Esophagus muscularis mucosa (tissue), 4 donors: ENCODE data around the gene HCRT. TPM values are rescaled to one million over a fixed set of nuclear protein-coding genes. Genes with fewer than 3 reads are reported as not detected.

Experiments used
- DNase-seq: peaks from one replicate; pipeline ENCODE4 v3.0.0-alpha.2; 2017; ENCODE audit errors: extremely low spot score
- H3K27ac ChIP-seq, 4 donors: fragments of 200-600 bp; sonication (generic); replicated peaks in 1 of 4; 1 replicate in 3 of 4; 2 replicates in 1 of 4; pipeline ENCODE4 v1.5.1; 2016 to 2019; ENCODE audit warnings: mild to moderate bottlenecking in 1 of 4
- H3K27me3 ChIP-seq, 4 donors: fragments of 200-600 bp; sonication (generic); one replicate each; pipeline versions ENCODE4 v1.5.1 to v1.6.0; 2016 to 2019
- H3K36me3 ChIP-seq, 4 donors: fragments of 200-600 bp; sonication (generic); one replicate each; pipeline ENCODE4 v1.5.1; 2016 to 2019
- H3K4me1 ChIP-seq, 4 donors: fragments of 200-600 bp; sonication (generic); one replicate each; pipeline ENCODE4 v1.5.1; 2016 to 2019
- H3K4me3 ChIP-seq, 4 donors: fragments of 200-600 bp; sonication (generic); 1 replicate in 2 of 4; 2 replicates in 2 of 4; pipeline ENCODE4 v1.5.1; 2016 to 2019; ENCODE audit warnings: mild to moderate bottlenecking in 4 of 4, moderate library complexity in 1 of 4
- H3K9me3 ChIP-seq, 4 donors: fragments of 200-600 bp; sonication (generic); 1 replicate in 3 of 4; 2 replicates in 1 of 4; pipeline ENCODE4 v1.5.1; 2016 to 2019
- EP300 ChIP-seq: sonication (generic); formaldehyde crosslinking; IDR thresholded peaks from one replicate; pipeline ENCODE4 v1.6.1; 2017; ENCODE audit warnings: antibody characterized with exemption
- POLR2A ChIP-seq: fragments of 450-650 bp; IDR thresholded peaks from one replicate; pipeline ENCODE4 v1.6.1; 2017; ENCODE audit warnings: antibody characterized with exemption, moderate library complexity, mild to moderate bottlenecking, low read depth
- POLR2AphosphoS5 ChIP-seq, 2 donors: sonication (generic); formaldehyde crosslinking; IDR thresholded peaks; one replicate each; pipeline ENCODE4 v1.6.1; 2017; ENCODE audit warnings: antibody characterized with exemption in 2 of 2
- WGBS: methylation state at CpG from one replicate; pipeline ENCODE4 v1.1.5; 2018; 5-methylcytosine and 5-hydroxymethylcytosine counted together
- intact Hi-C: fragments of 100-400 bp; cut with DNase I; formaldehyde crosslinking; loops from one replicate; pipeline ENCODE4 v1.15.1; 2023
- total RNA-seq, 4 donors: library from RNA; depleted of rRNA; stranded (reverse); fragments of >200 nt; gene quantifications; one replicate each; pipeline versions ENCODE4 v1.1.0 to v1.2.1, GENCODE V29; 2016
- TF ChIP-seq, protein P1 (sequence below), 3 experiments: fragments of 200-600 bp in 2 of 3; fragments of 450-650 bp in 1 of 3; sonication (generic) in 2 of 3; IDR thresholded peaks; one replicate each; pipeline ENCODE4 v1.5.1; 2017 to 2019; ENCODE audit warnings: antibody characterized with exemption in 3 of 3, mild to moderate bottlenecking in 2 of 3, moderate library complexity in 1 of 3

HCRT gene, protein sequence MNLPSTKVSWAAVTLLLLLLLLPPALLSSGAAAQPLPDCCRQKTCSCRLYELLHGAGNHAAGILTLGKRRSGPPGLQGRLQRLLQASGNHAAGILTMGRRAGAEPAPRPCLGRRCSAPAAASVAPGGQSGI
- total RNA-seq: not detected

DNA sequence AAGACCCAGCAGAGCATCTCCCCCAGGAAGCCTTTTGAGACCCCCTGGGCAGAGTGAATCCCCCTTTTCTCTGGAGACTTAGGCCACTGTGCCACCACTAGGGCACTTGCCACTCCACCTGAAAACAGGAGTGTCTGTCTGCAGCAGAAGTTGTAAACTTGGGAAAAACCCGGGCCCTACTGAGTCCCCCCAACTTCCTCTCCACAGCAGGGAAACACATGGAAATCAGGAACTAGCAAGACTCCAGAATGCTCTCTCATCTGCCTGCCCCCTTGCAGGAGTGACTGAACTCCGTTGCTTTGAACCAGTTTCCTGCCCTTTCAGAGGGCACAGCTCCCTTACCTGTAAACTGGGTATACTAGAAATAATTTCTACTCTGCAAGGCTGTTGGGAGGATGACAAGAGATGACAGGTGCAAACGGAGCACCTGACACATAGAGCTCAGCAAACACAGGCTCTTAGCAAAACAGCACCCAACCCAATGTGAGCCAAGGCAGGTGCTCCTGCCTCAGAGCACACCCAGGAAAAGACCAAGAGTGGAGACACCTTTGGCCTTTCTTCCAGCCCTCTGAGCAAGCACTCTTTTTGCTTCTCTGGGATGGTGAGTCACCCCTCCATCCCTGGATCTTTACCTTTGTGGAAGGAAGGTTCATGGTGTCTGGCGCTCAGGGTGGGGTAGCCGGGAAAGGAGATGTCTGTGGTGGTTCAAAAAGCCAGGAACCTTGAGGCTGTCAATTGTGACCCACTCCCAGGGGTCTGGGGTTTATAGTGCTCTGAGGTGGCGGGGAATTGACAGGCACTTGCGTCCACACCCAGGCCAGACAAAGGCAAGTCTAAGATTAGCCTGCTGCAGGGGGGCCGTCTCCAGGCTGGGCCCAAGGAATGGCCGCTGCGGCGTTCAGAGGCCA lies at the start of gene HCRT:
Gene HCRT, minus strand, starts transcription at position 740 of the 908 bp plus-strand sequence. Its CDS starts 87 bp downstream, at position 653.
- intact Hi-C loops: no loop called here
- H3K4me1 ChIP-seq: peaks cover 31 to 41% (median 36%) of the 10 kb centered on the region in 4 donors
- WGBS: 76% methylated on average over 5 of the region's 11 CpGs
- H3K4me3 ChIP-seq: peak within 1 kb of the TSS; percentile 59 to 67 (median 60)
- peak within 1 kb of the TSS; percentile 63 to 77 (median 71) for H3K27ac ChIP-seq
- H3K27me3 ChIP-seq: peaks cover 0 to 27% (median 17%) of the 10 kb centered on the region in 4 donors
- peaks cover 0 to 5% (median 0%) of the 10 kb centered on the region in 4 donors for H3K36me3 ChIP-seq
- no peaks in the 10 kb centered on the region for H3K9me3 ChIP-seq
- TF ChIP-seq, protein P1, sequence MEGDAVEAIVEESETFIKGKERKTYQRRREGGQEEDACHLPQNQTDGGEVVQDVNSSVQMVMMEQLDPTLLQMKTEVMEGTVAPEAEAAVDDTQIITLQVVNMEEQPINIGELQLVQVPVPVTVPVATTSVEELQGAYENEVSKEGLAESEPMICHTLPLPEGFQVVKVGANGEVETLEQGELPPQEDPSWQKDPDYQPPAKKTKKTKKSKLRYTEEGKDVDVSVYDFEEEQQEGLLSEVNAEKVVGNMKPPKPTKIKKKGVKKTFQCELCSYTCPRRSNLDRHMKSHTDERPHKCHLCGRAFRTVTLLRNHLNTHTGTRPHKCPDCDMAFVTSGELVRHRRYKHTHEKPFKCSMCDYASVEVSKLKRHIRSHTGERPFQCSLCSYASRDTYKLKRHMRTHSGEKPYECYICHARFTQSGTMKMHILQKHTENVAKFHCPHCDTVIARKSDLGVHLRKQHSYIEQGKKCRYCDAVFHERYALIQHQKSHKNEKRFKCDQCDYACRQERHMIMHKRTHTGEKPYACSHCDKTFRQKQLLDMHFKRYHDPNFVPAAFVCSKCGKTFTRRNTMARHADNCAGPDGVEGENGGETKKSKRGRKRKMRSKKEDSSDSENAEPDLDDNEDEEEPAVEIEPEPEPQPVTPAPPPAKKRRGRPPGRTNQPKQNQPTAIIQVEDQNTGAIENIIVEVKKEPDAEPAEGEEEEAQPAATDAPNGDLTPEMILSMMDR (IDR thresholded peaks at IDR 0.05): no peak
- TF ChIP-seq EP300 (no peak), POLR2AphosphoS5 (IDR thresholded peaks at IDR 0.05) (no peak), POLR2A (no peak)
- DNase-seq: no peak

DNA sequence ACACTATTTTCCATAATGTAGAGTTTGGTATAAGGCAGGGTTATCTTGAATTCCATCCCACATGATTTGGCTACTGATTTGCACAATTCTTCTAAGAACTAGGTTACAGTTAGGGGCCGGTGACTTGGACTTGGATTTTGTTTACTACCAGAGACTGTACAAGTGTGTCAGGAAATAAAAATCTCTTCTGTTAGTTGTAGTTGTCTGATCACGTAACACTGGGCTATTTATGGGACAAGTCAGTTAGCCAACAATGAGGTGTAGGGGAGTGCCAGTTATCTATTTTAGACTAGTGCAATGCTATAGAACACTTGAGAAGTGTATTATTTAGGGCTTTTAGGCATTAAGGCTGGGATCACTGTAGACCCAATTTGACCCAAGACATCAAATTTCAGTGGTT lies 48.7 kb upstream of the HCRT start:
- Histone ChIP-seq H3K4me1 (peaks cover 15 to 23% (median 19%) of the 10 kb centered on the region in 4 donors), H3K4me3 (no peak overlapping the region), H3K36me3 (peaks cover 0 to 5% (median 3%) of the 10 kb centered on the region in 4 donors), H3K27ac (no peak overlapping the region), H3K9me3 (no peaks in the 10 kb centered on the region), H3K27me3 (no peaks in the 10 kb centered on the region)
- TF ChIP-seq EP300 (no peak), POLR2A (no peak), POLR2AphosphoS5 (IDR thresholded peaks at IDR 0.05) (no peak)
- TF ChIP-seq, protein P1 (IDR thresholded peaks at IDR 0.05): no peak
- no peak for DNase-seq
- 20% methylated on average over 2 of the region's 2 CpGs for WGBS
- intact Hi-C loops: no loop called here

DNA sequence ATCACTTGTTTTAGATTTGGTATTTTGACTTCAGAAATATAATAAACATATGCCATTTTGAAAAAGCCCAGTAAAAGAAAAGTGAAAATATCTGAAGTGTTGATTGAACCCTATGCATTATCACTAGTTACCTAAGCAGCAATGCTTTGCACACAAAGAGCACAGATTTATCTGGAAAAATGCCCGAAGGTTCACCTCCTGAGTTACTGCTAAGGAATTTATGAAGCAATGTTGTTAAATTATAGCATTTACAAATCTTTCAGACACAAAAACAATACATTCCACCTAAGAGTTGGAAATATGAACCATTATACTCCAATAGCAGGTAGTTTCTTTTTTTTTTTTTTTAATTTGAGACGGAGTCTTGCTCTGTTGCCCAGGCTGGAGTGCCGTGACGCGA lies 47.9 kb upstream of the HCRT start:
- H3K4me3 ChIP-seq: no peak overlapping the region
- TF ChIP-seq, protein P1 (IDR thresholded peaks at IDR 0.05): no peak
- TF ChIP-seq POLR2A: no peak
- TF ChIP-seq POLR2AphosphoS5 (IDR thresholded peaks at IDR 0.05): no peak
- no peak for TF ChIP-seq EP300
- H3K27ac ChIP-seq: no peak overlapping the region
- no peaks in the 10 kb centered on the region for H3K27me3 ChIP-seq
- H3K9me3 ChIP-seq: no peaks in the 10 kb centered on the region
- no peak for DNase-seq
- H3K4me1 ChIP-seq: peaks cover 15 to 31% (median 26%) of the 10 kb centered on the region in 4 donors
- intact Hi-C loops: no loop called here
- WGBS: 98% methylated on average over 5 of the region's 5 CpGs
- H3K36me3 ChIP-seq: peaks cover 0 to 12% (median 6%) of the 10 kb centered on the region in 4 donors

DNA sequence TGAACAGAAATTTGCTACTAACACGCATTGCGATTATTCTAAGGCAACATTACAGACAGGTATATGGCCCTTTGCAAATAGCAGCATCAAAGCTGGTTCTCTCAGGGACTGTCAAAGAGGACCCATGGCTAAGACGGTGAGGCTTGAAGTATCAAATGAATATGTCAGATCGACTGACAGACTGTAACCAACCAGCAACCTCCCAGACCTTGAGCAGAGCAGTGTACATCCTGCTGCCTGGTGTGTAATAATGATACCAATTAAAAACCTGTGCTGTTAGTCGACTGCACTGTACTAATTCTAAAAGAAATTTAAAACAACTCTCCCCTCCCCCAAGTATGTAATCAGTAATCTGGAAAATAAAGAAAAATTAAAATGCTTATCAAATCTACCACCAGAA lies 45.0 kb upstream of the HCRT start:
- DNase-seq: no peak
- Histone ChIP-seq H3K27ac (no peak overlapping the region), H3K4me1 (peaks cover 28 to 41% (median 37%) of the 10 kb centered on the region in 4 donors), H3K27me3 (no peaks in the 10 kb centered on the region), H3K36me3 (peaks cover 0 to 33% (median 11%) of the 10 kb centered on the region in 4 donors), H3K9me3 (no peaks in the 10 kb centered on the region), H3K4me3 (no peak overlapping the region)
- intact Hi-C loops: no loop called here
- 84% methylated on average over 5 of the region's 5 CpGs for WGBS
- TF ChIP-seq, protein P1 (IDR thresholded peaks at IDR 0.05): no peak
- no peak for TF ChIP-seq POLR2A
- no peak for TF ChIP-seq POLR2AphosphoS5 (IDR thresholded peaks at IDR 0.05)
- TF ChIP-seq EP300: no peak
